HEK293T (cell line): ENCODE measurements around the gene UVSSA.
"Not testable (repeated sequence)": the region's sequence is repeated elsewhere in the genome, so short reads cannot be mapped to it uniquely, and the experiment has no call there.

Experiments used
- CTCF ChIA-PET: fragments of 350-600 bp; formaldehyde crosslinking; extraction: SDS; loops from one replicate; lab custom pipeline; 2021; ENCODE audit warnings: antibody characterized with exemption, inconsistent platforms; lab: Yijun Ruan, JAX
- POLR2A ChIA-PET: fragments of 350-600 bp; formaldehyde crosslinking; extraction: SDS; loops from one replicate; lab custom pipeline; 2020; ENCODE audit warnings: antibody characterized with exemption, inconsistent platforms; lab: Yijun Ruan, JAX
- DNase-seq: peaks from one replicate; pipeline ENCODE4 v3.0.0; 2012; ENCODE audit warnings: mixed read lengths; ENCODE audit errors: extremely low spot score
- ARNT ChIP-seq: fragments of 450-650 bp; IDR thresholded peaks from 2 replicates; pipeline ENCODE4 v1.6.1; 2017; ENCODE audit warnings: mild to moderate bottlenecking
- BHLHE40 ChIP-seq: fragments of 450-650 bp; IDR thresholded peaks from 2 replicates; pipeline ENCODE4 v1.6.1; 2016; ENCODE audit warnings: mild to moderate bottlenecking, moderate library complexity, borderline replicate concordance
- CTBP1 ChIP-seq: fragments of 450-650 bp; IDR thresholded peaks from 2 replicates; pipeline ENCODE4 v1.6.1; 2016; ENCODE audit warnings: borderline replicate concordance
- ELF4 ChIP-seq: fragments of 450-650 bp; IDR thresholded peaks from 2 replicates; pipeline ENCODE4 v1.6.1; 2017; ENCODE audit warnings: antibody characterized with exemption
- FOXA1 ChIP-seq: fragments of 450-650 bp; IDR thresholded peaks from 2 replicates; pipeline ENCODE4 v1.6.1; 2016; ENCODE audit warnings: mild to moderate bottlenecking
- FOXK2 ChIP-seq: fragments of 450-650 bp; IDR thresholded peaks from 2 replicates; pipeline ENCODE4 v1.6.1; 2016; ENCODE audit warnings: mild to moderate bottlenecking
- FOXM1 ChIP-seq: fragments of 450-650 bp; IDR thresholded peaks from 2 replicates; pipeline ENCODE4 v1.6.1; 2017; ENCODE audit warnings: mild to moderate bottlenecking, borderline replicate concordance
- HDGF ChIP-seq: fragments of 450-650 bp; IDR thresholded peaks from 2 replicates; pipeline ENCODE4 v1.6.1; 2017; ENCODE audit warnings: antibody characterized with exemption, borderline replicate concordance
- L3MBTL2 ChIP-seq: fragments of 450-650 bp; conservative IDR thresholded peaks from 2 replicates; pipeline ENCODE4 v1.6.1; 2016; ENCODE audit warnings: mild to moderate bottlenecking
- LEF1 ChIP-seq: fragments of 450-650 bp; IDR thresholded peaks from 2 replicates; pipeline ENCODE4 v1.6.1; 2017; ENCODE audit warnings: mild to moderate bottlenecking, borderline replicate concordance
- NFRKB ChIP-seq: fragments of 450-650 bp; IDR thresholded peaks from 2 replicates; pipeline ENCODE4 v1.6.1; 2016; ENCODE audit warnings: mild to moderate bottlenecking, moderate library complexity
- PKNOX1 ChIP-seq: fragments of 450-650 bp; IDR thresholded peaks from 2 replicates; pipeline ENCODE4 v1.6.1; 2016
- SP1 ChIP-seq: fragments of 450-650 bp; IDR thresholded peaks from 2 replicates; pipeline ENCODE4 v1.6.1; 2017
- SUZ12 ChIP-seq: fragments of 450-650 bp; IDR thresholded peaks from 2 replicates; pipeline ENCODE4 v1.6.1; 2016; ENCODE audit warnings: mild to moderate bottlenecking
- TARDBP ChIP-seq: fragments of 450-650 bp; IDR thresholded peaks from 2 replicates; pipeline ENCODE4 v1.6.1; 2016
- ZNF384 ChIP-seq: fragments of 450-650 bp; IDR thresholded peaks from 2 replicates; pipeline ENCODE4 v1.6.1; 2016

UVSSA gene

GRCh38 chr4:1321946-1322650 lies 24.9 kb upstream of the UVSSA start:
- ChIA-PET POLR2A (no interaction called here), CTCF (no interaction called here)
- TF ChIP-seq SP1 (no peak), L3MBTL2 (no peak), FOXK2 (no peak), ZNF384 (no peak), TARDBP (no peak), BHLHE40 (no peak), LEF1 (no peak), SUZ12 (no peak), PKNOX1 (no peak), CTBP1 (no peak), ELF4 (no peak), FOXA1 (no peak), NFRKB (no peak), FOXM1 (no peak)
- no peak for DNase-seq

GRCh38 chr4:1323280-1323634 lies 23.8 kb upstream of the UVSSA start:
- DNase-seq, result no peak
- TF ChIP-seq LEF1 (no peak), BHLHE40 (no peak), L3MBTL2 (no peak), PKNOX1 (no peak), FOXA1 (no peak), SUZ12 (no peak)
- ChIA-PET POLR2A (no interaction called here), CTCF (no interaction called here)

GRCh38 chr4:1323635-1324442 lies 23.2 kb upstream of the UVSSA start:
- DNase-seq, result no peak
- ChIA-PET POLR2A (no interaction called here), CTCF (no interaction called here)
- TF ChIP-seq FOXK2 (no peak), BHLHE40 (no peak), SUZ12 (no peak), FOXM1 (no peak), LEF1 (no peak), CTBP1 (no peak), TARDBP (no peak), HDGF (no peak), ZNF384 (no peak), ELF4 (no peak), FOXA1 (no peak), NFRKB (no peak), PKNOX1 (no peak), L3MBTL2 (no peak), ARNT (no peak), SP1 (no peak)

GRCh38 chr4:1324443-1325175 lies 22.4 kb upstream of the UVSSA start:
- CTCF ChIA-PET, POLR2A ChIA-PET, DNase-seq: not testable (repeated sequence)

- TF ChIP-seq CTBP1 (no peak), SP1 (no peak), HDGF (no peak), NFRKB (no peak), ELF4 (no peak), BHLHE40 (no peak), FOXA1 (no peak), FOXM1 (no peak), TARDBP (no peak), FOXK2 (no peak), PKNOX1 (no peak)
- POLR2A ChIA-PET, result no interaction called here
- CTCF ChIA-PET, result no interaction called here
- DNase-seq, result no peak
These were observed 21.9 kb upstream of the UVSSA start for GRCh38 chr4:1325176-1325480.
